BLaER1 (cell line): ENCODE data around the gene VIPR1.

Experiments
- H3K27ac ChIP-seq: shearing (Covaris generic); formaldehyde crosslinking; 2 replicates; pipeline ENCODE4 v1.8.1; 2022
- H3K27me3 ChIP-seq: shearing (Covaris generic); formaldehyde crosslinking; 2 replicates; pipeline ENCODE4 v1.8.1; 2022
- H3K36me3 ChIP-seq: shearing (Covaris generic); formaldehyde crosslinking; 2 replicates; pipeline ENCODE4 v1.8.1; 2022
- H3K4me1 ChIP-seq: shearing (Covaris generic); formaldehyde crosslinking; 2 replicates; pipeline ENCODE4 v1.8.1; 2022
- H3K4me2 ChIP-seq: shearing (Covaris generic); formaldehyde crosslinking; 2 replicates; pipeline ENCODE4 v1.8.1; 2022
- H3K4me3 ChIP-seq: shearing (Covaris generic); formaldehyde crosslinking; 2 replicates; pipeline ENCODE4 v1.8.1; 2022
- H3K9ac ChIP-seq: shearing (Covaris generic); formaldehyde crosslinking; 2 replicates; pipeline ENCODE4 v1.8.1; 2022
- H3K9me3 ChIP-seq: shearing (Covaris generic); formaldehyde crosslinking; 2 replicates; pipeline ENCODE4 v1.8.1; 2022
- H4K20me1 ChIP-seq: shearing (Covaris generic); formaldehyde crosslinking; 2 replicates; pipeline ENCODE4 v1.8.1; 2022
- Cebpa-rat ChIP-seq: shearing (Covaris generic); IDR thresholded peaks from 2 replicates; pipeline ENCODE4 v1.8.1; 2022

VIPR1 gene

DNA sequence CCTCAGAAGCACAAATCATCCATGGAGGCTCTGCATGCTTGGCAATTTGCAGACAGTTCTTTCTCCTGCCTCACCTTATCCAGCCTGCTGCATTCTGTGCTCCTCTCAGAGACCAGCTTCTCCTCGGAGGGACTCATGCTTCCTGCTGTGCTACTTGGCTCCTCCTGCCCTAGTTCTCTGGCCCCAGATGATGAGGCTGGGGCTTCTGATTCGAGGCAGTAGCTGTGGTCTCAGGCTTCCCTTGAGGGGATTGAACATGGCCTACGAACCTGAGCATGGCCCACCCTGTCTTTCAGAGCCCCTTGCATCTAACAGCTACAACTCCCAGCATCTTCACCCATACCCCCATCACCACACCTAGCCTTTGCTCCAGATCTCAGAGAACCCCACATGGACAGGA lies 6.7 kb downstream of the VIPR1 start:
- H3K4me3 ChIP-seq: no peak overlapping the region
- no peaks in the 10 kb centered on the region for H3K27me3 ChIP-seq
- no peaks in the 10 kb centered on the region for H3K36me3 ChIP-seq
- peak overlapping the region; percentile 59 for H3K4me2 ChIP-seq
- H3K4me1 ChIP-seq: peaks cover 72% of the 10 kb centered on the region
- peak overlapping the region; percentile 11; the same call in 1 of the 2 replicates for H3K27ac ChIP-seq
- no peak overlapping the region for H3K9ac ChIP-seq
- H3K9me3 ChIP-seq: no peaks in the 10 kb centered on the region
- TF ChIP-seq Cebpa-rat: no peak
- no peaks in the 10 kb centered on the region for H4K20me1 ChIP-seq

DNA sequence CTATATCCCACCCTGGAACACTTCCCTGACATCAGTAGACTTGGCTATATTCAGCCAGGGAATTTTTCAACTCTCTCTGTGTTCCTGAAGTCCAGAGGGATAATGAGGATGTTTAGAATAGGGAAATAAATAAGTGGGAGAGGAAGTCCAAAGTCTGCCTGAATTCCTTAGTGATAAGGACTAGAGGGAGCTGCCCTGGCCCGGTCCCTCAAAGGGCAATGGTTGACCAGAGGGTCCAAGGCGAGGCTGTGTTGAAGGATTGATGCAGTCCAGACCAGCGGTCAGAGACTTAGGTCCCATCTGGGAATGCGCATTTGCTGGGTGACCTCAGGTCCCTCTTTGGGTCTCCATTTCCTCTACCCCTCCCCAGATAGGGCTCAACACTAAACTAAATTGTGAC lies 7.9 kb downstream of the VIPR1 start:
- Histone ChIP-seq H3K4me2 (peak overlapping the region; percentile 88), H3K9me3 (no peaks in the 10 kb centered on the region), H3K4me3 (no peak overlapping the region), H3K27me3 (no peaks in the 10 kb centered on the region), H4K20me1 (no peaks in the 10 kb centered on the region), H3K27ac (no peak overlapping the region), H3K36me3 (no peaks in the 10 kb centered on the region), H3K9ac (no peak overlapping the region), H3K4me1 (peaks cover 80% of the 10 kb centered on the region)
- TF ChIP-seq Cebpa-rat: no peak

DNA sequence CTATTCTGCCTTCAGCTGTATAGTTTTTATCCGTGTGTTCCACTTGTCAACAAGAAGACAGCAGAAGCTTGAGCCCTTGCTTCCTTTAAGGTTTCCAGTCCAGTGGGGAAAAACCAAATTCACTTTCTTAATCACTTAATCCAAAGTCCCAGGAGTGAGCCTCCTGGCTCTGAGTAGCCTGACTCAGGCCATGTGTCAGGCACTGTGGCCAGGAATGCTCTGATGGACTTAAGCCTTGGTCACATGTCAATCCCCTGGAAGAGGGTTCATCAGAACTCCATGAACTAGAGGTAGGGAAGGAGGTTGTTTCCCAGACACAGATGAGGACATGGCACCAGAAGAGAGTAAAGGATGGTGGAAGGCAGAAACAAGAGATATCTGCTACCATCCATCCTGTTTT lies 8.8 kb downstream of the VIPR1 start:
- Histone ChIP-seq H3K9ac (no peak overlapping the region), H3K9me3 (no peaks in the 10 kb centered on the region), H3K4me3 (no peak overlapping the region), H3K36me3 (no peaks in the 10 kb centered on the region), H3K27me3 (no peaks in the 10 kb centered on the region), H3K4me1 (peaks cover 89% of the 10 kb centered on the region), H4K20me1 (no peaks in the 10 kb centered on the region), H3K4me2 (peak overlapping the region; percentile 88), H3K27ac (no peak overlapping the region)
- no peak for TF ChIP-seq Cebpa-rat

DNA sequence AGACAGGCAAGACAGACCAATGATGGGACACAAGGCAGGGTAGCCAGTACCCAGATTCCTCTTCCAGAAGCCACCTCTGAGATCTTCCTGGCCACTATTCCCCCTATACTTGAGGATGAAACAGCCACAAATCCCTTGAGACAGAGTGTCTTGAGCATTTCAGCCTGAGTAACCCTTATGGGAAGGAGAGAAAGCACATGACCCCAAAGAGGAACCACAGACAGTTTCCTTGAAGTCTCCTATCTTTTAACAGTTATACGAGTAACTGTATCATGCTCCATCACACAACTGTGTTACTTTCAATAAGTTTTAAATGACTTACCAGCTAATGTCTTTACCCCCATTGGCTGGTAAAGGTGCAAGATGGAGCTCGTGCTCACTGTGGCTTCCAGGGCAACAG lies 9.3 kb downstream of the VIPR1 start:
- no peaks in the 10 kb centered on the region for H4K20me1 ChIP-seq
- H3K36me3 ChIP-seq: no peaks in the 10 kb centered on the region

GRCh38 chr3:42513121-42513520 lies 10.7 kb downstream of the VIPR1 start:
- no peak overlapping the region for H3K9ac ChIP-seq

More for the DNA sequence above, 9.3 kb downstream of the VIPR1 start:
- Histone ChIP-seq H3K9ac (no peak overlapping the region), H3K4me1 (peaks cover 92% of the 10 kb centered on the region), H3K9me3 (no peaks in the 10 kb centered on the region), H3K27ac (peak overlapping the region; percentile 78), H3K4me3 (no peak overlapping the region), H3K27me3 (no peaks in the 10 kb centered on the region), H3K4me2 (peak overlapping the region; percentile 88)
- no peak for TF ChIP-seq Cebpa-rat

DNA sequence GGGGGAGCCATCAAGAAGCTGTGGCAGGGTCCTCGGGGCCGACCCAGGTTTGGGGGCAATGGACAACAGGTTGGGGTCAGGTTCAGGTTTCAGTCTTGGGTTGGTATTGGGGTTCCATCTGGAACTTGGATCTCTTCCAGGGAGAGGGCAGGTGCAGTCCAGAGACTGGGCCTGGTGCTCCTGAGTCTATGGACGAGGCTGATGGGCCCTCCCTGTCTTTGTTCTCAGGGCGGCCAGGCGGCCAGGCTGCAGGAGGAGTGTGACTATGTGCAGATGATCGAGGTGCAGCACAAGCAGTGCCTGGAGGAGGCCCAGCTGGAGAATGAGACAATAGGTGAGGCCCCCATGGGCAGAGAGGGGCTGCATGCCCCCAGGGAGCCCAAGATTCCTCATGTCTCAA lies 11.1 kb downstream of the VIPR1 start:
- no peaks in the 10 kb centered on the region for H3K9me3 ChIP-seq
- H3K4me1 ChIP-seq: peaks cover 75% of the 10 kb centered on the region
- no peak overlapping the region for H3K4me3 ChIP-seq
- no peaks in the 10 kb centered on the region for H4K20me1 ChIP-seq
- H3K9ac ChIP-seq: no peak overlapping the region
- no peak for TF ChIP-seq Cebpa-rat
- peak overlapping the region; percentile 78 for H3K27ac ChIP-seq
- H3K27me3 ChIP-seq: no peaks in the 10 kb centered on the region
- no peaks in the 10 kb centered on the region for H3K36me3 ChIP-seq
- peak overlapping the region; percentile 88; the same call in 1 of the 2 replicates for H3K4me2 ChIP-seq

More at GRCh38 chr3:42513121-42513520, 10.7 kb downstream of the VIPR1 start:
- no peak for TF ChIP-seq Cebpa-rat
- H4K20me1 ChIP-seq: no peaks in the 10 kb centered on the region
- no peak overlapping the region for H3K4me3 ChIP-seq
- H3K27ac ChIP-seq: peak overlapping the region; percentile 78
- H3K9me3 ChIP-seq: no peaks in the 10 kb centered on the region
- H3K4me1 ChIP-seq: peaks cover 79% of the 10 kb centered on the region
- no peaks in the 10 kb centered on the region for H3K27me3 ChIP-seq
- H3K4me2 ChIP-seq: peak overlapping the region; percentile 88
- no peaks in the 10 kb centered on the region for H3K36me3 ChIP-seq

DNA sequence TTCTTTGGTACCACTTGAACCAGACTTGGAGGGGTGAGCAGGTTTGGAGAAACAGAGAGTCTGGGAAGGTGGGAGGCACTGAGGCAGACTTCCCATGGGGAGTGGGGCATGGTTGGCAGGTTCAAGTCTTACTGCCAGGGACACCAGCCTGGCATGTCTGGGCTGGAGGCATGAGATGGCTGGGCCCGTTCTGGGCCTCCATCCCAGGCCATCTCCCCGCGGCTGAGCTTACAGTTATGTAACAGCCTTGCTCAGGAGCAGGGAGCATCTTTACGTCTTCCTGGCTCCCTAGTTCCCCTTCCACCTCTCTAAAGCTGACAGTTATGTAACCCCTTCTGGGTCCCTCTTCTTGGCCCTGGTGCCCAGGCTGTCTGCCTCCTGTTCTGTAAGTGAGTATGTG lies 12.4 kb downstream of the VIPR1 start:
- H3K9me3 ChIP-seq: no peaks in the 10 kb centered on the region
- H3K4me1 ChIP-seq: peaks cover 67% of the 10 kb centered on the region
- peak overlapping the region; percentile 37; the same call in 1 of the 2 replicates for H3K4me2 ChIP-seq
- TF ChIP-seq Cebpa-rat: no peak
- H4K20me1 ChIP-seq: no peaks in the 10 kb centered on the region
- H3K4me3 ChIP-seq: no peak overlapping the region
- peak overlapping the region; percentile 40 for H3K27ac ChIP-seq
- no peaks in the 10 kb centered on the region for H3K27me3 ChIP-seq
- H3K9ac ChIP-seq: no peak overlapping the region
- H3K36me3 ChIP-seq: no peaks in the 10 kb centered on the region

- Histone ChIP-seq H3K4me1 (peaks cover 67% of the 10 kb centered on the region), H3K4me2 (peak overlapping the region; percentile 37; the same call in 1 of the 2 replicates), H4K20me1 (no peaks in the 10 kb centered on the region), H3K36me3 (no peaks in the 10 kb centered on the region), H3K4me3 (no peak overlapping the region), H3K27me3 (no peaks in the 10 kb centered on the region), H3K27ac (peak overlapping the region; percentile 40), H3K9me3 (no peaks in the 10 kb centered on the region), H3K9ac (no peak overlapping the region)
- no peak for TF ChIP-seq Cebpa-rat
These were observed 13.0 kb downstream of the VIPR1 start for GRCh38 chr3:42515391-42515916.

DNA sequence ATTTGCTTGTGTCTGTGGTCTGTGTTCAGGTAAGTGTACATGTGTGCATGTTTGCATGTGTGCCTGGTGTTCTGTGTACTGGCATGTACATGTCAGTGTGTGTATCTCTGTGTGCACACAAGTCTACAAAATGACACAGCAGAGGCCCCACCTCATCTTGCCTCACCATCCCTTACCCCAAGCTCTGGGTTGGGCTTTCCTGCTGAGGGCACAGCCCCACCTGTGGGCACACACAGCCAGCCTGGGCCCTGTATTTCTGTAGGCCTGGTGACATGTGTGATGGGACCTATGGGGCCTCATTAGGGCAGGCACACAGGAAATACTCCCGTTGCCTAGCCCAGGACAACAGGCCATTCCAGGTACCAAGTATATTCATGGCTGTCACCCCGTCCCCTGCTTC lies 13.5 kb downstream of the VIPR1 start:
- Histone ChIP-seq H3K4me1 (peaks cover 64% of the 10 kb centered on the region), H4K20me1 (no peaks in the 10 kb centered on the region), H3K9me3 (no peaks in the 10 kb centered on the region)

GRCh38 chr3:42516443-42516842 lies 14.0 kb downstream of the VIPR1 start:
- no peaks in the 10 kb centered on the region for H4K20me1 ChIP-seq
- no peak overlapping the region for H3K27ac ChIP-seq
- H3K27me3 ChIP-seq: no peaks in the 10 kb centered on the region
- H3K4me1 ChIP-seq: peaks cover 59% of the 10 kb centered on the region
- H3K4me3 ChIP-seq: no peak overlapping the region
- TF ChIP-seq Cebpa-rat: no peak
- no peak overlapping the region for H3K9ac ChIP-seq
- no peaks in the 10 kb centered on the region for H3K9me3 ChIP-seq
- no peaks in the 10 kb centered on the region for H3K36me3 ChIP-seq
- peak overlapping the region; percentile 6; the same call in 1 of the 2 replicates for H3K4me2 ChIP-seq

More for the DNA sequence above, 13.5 kb downstream of the VIPR1 start:
- no peak overlapping the region for H3K9ac ChIP-seq
- no peak overlapping the region for H3K4me3 ChIP-seq
- H3K27me3 ChIP-seq: no peaks in the 10 kb centered on the region
- TF ChIP-seq Cebpa-rat: no peak
- peak overlapping the region; percentile 6; the same call in 1 of the 2 replicates for H3K4me2 ChIP-seq
- H3K36me3 ChIP-seq: no peaks in the 10 kb centered on the region
- no peak overlapping the region; the same call in 1 of the 2 replicates for H3K27ac ChIP-seq
